HG03439 (cell line): Measurements from ENCODE around the gene DPM2.

Source experiments
- ATAC-seq: cut with Tn5 transposase; IDR thresholded peaks from one replicate; pipeline ENCODE4 v1.9.1; 2021; ENCODE audit warnings: mild to moderate bottlenecking, moderate library complexity; ENCODE audit not compliant: unreplicated experiment

DPM2 gene

DNA sequence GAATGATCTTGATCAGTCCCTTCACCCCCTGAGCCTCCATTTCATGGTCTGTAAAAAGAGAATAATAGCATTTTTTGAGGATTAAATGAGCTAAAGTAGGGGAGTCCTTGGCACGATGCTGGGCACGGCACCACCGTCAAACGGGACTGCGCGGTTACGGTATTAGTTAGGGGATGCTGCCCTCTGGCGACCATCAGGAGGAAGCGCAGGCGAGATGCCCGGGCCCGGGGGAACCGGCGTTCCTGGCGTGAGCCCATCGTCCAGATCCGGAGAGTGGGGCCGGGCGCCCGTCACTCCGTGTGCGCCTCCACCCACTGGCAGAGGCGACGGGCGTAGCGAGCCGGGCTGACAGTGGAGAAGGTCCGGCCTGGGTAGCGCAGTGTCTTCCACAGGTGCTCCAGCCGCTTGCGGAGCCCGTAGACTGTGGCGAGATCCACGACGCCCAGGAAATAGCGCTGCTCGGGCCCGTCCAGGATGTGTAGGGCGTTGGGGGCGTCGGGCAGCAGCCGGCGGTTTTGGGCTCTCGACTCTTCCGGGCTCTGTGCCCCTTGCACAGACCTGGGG lies 16.0 kb downstream of the DPM2 start:
- peak; percentile 29 for ATAC-seq

DNA sequence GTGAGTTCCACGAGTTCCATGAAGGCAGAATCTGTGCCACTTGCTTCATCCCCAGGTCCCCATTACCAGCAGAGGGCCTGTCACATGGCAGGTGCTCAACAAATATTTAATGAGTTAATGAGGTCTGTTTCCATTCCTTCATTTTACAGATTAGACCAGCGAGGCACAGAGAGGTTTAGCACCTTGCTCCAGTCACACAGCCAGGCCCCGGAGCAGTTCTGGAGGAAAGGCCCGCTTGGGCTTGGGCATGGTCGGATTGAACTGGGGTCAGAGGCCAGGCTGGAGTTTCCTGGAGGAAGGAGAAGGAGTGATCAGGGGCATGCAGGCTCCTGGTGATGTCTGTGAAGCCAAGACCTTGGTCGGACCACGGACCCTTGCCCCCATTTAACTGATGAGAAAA lies 16.9 kb downstream of the DPM2 start:
- ATAC-seq: no peak

DNA sequence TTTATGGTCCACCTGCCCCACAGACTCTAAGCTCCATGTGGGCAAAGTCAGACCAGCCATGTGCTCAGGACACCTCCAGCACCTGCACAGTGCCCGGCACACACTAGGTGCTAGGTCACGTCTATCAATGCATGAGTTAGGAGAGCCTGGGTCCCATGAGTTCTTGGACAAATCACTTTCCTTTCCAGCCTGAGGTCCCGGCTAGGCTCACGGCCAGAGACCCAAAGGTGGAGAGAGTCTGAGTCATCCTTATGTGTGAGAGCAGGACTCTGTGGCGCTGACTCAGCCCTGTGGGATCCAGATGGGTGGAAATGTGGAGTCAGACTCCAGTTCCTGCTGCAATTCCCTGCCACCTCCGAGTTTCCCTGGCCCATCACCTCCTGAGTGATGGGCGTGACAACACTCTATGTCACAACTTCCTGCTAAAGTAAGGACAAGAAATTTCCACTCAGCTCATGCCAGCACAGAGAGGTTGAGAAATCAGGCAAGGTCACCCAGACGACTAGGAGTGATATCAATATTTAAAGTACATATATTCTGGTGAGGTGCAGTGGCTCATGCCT lies 18.3 kb downstream of the DPM2 start:
- no peak for ATAC-seq

DNA sequence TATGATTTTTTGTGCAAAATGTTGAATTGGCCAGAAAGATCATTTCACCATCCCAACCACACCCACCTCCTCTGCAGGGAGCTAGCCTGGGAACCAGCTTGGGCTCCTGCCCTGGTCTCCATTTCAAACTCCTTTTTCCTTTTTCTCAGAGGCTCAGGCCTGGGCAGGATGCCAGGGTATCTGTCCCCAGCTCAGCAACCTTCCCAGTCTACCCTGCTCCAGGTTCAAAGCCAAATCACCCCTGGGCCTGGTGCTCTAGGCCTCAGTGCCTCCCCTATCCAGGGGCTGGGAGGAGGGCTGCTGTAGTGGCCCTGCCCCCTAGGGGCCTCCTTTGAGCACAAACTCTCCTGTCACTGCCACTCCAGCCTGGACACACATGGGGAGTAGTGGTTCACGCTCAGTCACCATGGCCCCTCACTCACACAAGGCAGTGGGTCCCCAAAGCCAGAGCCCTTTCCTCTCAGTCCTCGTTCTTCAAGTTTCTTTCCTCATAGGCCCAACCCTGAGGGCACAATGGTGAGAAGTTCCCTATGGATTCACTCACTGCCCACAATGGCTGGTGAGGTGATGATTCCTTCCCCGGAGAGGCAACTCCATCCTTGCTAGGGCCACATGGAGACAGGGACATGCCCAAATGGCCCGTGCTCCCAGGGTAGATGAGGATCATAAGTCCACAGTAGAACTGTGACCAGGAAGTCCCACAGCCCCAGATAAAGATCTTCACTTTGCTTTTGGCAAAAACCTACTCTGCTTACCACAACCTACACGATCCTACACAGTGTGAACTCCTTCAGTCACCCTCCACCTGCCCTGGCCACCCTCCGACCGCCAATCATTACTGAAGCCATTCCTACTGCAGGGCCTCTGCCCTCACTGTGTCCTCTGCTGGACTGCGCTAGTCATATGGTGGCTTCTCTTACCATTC lies 19.2 kb downstream of the DPM2 start:
- ATAC-seq: no peak

DNA sequence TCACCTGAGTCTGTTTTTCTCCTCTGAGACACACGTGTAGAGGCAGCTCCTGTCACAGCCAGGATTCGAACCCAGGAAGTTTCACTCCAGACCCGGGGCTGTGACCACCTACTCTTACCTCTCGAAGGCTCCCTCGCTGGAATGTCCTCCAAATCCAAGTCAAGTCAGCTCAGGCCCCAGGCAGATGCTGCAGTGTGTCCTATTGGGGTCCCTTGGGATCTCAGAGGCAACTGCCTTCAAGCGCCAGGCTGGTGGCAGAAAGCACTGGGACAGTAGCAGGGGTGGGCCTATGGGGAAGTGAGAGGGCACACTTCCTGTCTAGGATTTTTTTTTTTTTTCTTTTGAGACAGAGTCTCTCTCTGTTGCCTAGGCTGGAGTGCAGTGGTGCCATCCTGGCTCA lies 20.1 kb downstream of the DPM2 start:
- ATAC-seq: no peak

DNA sequence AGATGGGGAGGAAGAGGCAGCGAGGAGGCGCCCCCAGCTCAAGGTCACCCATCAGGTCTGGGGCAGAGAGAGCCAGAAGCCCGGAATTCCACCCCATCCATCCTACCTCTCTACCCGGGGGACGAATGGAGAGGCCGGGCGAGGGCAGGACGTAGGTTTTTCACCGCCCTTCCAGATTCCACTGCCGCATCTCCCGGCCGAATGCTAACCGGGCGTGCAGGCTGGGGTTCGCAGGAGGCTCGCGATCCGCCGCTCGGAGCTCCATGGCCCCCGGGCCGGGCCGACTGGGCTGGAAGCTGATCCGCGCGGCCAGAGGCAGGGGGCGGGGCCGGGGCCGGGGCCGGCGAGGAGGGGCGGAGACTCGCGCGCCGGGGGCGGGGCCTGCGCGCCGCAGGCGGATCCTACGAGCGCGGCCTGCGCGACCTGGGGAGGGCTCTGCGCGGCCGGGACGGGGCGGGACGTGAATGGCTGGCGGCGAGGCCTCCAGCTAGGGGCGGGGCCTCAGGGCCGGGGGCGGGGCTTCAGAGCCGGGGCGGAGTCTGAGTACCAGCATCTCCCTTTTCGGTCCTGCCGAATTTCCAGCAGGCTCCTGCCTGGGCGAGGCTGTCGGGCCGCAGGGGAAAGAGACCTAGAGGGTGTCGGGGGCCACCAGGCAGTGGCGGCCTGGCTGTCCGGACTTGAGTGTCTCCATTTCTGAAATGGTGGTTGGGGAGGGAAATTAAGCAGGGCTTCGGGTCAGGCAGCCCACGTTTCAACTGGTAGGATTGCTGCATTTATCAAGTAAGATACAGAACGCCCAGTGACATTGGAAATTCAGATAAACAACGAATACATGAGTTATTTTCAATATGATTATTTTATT lies 20.7 kb downstream of the DPM2 start, which contains the start of gene ST6GALNAC4:
Gene ST6GALNAC4 (minus strand): TSS at position 322 of the 862 bp plus-strand sequence. CDS start 622 bp downstream, outside the sequence.
- ATAC-seq: peak; percentile 55

DNA sequence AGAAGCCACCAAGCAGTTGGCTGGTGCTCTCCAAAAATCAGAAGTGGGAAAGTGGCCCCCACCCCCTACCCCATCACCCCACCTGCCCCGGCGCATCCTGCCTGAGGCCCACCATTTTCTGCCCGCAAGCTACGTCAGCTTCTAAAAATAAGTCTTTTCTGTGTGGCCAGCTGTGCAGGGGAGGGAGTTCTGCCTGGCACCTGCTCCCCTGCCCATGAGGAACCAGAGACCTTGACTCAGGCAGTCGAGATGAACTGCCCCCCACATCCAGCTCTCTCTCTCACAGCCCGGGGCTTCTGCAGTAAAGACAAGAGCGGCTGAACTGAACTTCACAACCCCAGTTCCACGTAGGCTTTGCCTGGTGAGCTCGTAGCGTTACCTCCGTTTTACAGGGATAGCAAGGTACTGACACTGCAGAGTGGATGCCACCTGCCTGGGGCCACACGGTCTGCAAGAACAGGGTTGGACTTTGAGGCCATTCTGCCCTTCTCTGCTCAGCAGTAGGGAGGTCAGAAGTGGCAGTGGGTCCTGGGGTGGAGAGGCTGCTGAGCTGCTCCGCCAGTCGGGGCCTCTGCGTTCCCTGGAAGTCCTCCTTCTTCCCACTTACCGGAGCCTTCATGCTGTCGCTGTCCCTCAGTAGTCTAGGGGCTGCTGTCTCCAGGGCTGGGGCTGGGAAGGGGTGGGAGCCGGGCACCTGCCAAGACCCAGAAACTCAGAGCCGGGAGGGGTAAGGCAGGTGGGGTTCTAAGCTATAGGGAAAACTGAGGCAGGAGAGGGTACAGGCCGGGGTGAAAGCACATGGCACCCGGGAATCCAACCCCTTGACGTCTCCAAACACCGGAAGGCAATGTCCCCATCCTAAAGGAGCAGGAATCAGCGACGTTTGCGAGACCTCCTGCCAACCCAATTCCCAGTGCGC lies 21.6 kb downstream of the DPM2 start:
- ATAC-seq: no peak

DNA sequence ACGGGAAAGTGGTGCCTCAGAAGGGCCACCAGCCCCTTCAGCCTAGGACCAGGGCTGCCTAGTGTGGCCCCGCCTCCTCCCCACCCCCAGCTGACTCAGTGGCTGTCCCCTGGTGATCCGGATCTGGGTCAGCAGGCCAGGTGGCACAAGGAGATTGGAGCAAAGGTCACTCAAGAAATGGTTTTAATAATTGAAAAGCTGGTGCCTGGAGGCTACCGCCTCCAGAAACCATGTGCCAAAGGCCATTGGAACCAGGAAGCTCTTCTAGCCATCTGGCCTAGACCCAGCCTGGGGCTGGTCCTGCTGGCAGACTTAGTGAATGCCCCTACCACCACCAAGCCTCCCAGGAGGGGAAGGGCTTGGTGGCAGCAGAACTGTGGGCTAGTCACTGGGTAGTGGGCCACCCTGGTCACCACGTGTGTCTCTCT lies 22.3 kb downstream of the DPM2 start:
- no peak for ATAC-seq

DNA sequence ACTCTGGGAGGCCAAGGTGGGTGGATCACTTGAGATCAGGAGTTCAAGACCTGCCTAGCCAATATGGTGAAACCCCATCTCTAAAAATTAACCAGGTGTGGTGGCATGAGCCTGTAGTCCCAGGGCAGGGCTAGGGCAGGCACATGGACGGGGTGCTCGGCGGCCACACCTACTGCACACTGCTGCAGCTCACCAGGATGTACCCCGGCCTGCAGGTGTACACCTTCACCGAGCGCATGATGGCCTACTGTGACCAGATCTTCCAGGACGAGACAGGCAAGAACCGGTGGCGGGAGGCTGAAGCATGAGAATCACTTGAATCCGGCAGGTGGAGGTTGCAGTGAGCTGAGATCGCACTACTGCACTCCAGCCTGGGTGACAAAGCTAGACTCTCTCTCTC lies 24.0 kb downstream of the DPM2 start:
- no peak for ATAC-seq

DNA sequence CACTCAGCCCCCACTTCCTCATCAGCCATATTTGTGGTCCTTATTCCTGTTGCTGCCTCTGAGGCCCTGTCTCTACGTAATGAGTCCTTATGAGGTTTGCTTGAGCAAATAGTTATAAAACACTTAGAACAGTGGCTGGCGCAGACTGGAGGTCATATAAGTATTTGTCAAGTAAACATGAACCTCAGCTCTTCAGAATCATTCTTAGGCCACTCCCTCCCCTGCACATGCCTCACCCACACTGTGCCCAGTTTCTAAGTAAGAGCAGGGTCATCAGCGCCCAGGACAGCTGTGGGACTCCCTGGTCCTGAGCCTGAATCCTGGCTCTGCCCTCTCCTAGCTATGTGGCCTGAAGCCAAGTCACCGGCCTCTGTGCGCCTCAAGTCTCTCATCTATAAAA lies 24.8 kb downstream of the DPM2 start:
- ATAC-seq: no peak

DNA sequence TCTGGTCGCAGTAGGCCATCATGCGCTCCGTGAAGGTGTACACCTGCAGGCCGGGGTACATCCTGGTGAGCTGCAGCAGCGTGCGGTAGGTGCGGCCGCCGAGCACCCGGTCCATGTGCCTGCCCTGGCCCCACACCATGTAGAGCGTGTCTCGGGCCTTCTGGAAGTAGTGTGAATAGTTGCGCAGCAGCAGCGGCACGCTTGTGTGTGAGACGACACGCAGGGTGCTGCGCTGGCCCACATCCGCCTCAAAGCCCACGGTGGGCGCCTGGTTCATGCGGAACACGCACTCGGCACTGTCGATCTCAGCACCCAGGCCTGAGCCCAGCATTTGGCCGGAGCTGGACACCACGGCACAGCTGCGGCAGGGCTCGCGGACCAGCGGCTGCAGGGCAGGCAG lies 25.4 kb downstream of the DPM2 start:
- ATAC-seq: no peak

DNA sequence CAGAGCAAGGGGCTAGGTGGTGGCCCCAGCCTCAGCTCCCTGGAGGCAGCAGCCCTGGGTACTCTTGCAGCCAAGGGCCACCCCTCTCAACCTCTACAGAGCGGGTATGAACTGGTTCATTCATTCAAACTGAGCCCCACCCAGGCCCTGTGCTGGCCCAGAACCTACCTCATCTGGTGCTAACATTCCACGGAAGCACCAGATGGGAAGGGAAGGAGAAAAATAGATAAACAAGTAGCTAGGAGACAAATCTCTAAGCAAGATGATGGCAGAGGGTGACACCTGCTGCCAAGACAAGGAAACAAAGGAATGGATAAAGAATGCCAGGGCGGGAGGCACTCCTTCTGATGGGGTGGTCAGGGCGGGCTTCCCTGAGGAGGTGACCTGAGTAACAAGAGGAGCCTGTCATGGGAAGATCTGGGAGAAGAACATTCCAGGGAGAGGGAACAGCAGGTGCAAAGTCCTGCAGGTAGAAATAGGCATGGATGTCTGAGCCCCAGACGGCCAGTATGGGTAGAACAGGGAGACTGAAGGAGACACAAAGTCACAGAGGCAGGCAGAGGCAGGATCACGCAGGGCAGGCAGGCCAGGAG lies 26.9 kb downstream of the DPM2 start:
- no peak for ATAC-seq

DNA sequence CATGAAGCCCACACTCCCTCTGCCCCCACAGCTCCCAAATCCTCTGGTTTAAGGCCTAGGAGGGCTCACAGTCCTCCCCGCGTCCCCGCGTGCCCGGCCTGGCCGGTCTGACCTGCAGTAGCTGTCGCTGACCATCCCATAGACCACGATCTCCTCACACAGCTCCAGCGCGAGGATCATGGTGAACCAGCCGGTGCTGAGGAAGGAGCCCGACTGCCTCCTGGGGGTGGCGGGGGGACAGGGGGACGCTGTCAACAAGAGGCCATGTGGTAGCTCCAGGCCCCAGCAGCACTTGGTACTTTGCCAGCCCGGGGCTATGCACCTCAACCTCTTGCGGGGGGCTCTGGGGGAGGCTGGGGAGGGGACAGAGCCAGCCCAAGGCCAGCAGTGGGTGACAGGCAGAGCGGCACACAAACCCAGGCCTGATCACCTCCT lies 27.8 kb downstream of the DPM2 start:
- ATAC-seq: no peak

DNA sequence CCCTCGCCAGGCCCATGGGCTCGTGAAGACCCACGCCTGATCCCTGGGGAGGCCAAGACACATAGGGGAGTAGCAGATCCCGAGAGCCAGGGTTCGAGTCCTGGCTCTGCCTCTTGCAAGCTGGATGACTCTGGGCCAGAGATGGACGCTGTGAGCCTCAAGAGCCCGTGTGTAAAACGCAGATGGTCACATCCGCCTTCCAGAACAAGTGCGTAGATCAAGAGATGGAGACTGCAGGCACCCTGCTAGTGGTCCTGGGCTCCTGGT lies 29.1 kb downstream of the DPM2 start:
- no peak for ATAC-seq

DNA sequence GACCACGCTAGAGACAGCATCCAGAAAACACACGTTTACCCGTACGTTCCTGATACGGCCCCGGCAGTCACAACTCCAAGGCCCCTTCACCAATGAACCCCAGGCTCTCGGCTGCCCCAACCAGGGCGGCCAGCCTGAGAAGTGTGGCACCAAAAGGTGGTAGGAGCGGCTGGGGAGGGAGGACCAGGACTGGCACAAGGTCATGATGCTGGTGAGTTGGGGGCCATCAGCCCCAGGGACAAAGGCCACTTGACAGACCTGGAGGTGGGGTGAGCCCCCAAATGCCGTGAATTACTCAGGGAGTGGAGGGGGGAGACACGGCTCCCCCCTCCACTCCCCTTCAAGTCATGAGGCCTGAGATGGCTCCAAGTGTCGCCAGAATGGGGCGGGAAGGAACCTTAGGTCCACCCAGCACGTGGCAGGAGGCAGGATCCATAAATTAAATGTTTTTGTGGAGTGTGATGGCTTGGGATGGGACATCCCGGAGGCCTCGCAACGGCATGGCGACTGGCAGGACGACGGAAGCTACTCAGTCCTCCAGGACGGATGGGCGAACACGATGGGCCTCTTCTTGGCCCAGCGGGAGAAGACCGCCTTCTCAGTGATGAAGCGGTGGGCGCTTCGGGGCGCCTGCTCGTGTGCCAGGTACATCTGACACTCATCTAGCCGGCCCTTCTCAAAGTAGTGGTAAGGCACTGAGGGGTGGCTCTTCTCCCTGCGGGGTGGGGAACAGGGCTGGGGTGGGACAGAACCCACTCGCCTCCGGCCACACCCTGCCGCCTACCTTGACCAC lies 29.6 kb downstream of the DPM2 start:
- no peak for ATAC-seq

DNA sequence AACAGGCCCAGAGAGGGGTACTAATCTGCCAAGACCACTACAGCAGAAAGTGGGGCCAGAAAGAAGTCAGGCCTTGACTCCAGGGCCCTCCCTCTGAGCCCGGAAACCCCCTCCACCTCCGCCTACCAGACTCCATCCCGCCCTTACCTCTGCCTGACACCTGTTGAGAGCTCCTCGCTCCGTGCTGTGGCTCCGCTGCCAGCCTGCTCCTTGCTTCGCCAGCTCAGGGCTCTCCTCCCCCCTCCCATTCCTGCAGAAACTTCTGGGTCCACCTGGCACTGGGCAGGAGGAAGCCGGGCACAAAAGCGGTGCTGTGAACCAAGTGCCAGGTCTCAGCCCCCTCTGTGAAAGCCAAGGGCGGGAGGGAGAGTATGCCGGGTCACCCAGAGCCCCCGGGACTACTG lies 31.9 kb downstream of the DPM2 start:
- ATAC-seq: no peak

DNA sequence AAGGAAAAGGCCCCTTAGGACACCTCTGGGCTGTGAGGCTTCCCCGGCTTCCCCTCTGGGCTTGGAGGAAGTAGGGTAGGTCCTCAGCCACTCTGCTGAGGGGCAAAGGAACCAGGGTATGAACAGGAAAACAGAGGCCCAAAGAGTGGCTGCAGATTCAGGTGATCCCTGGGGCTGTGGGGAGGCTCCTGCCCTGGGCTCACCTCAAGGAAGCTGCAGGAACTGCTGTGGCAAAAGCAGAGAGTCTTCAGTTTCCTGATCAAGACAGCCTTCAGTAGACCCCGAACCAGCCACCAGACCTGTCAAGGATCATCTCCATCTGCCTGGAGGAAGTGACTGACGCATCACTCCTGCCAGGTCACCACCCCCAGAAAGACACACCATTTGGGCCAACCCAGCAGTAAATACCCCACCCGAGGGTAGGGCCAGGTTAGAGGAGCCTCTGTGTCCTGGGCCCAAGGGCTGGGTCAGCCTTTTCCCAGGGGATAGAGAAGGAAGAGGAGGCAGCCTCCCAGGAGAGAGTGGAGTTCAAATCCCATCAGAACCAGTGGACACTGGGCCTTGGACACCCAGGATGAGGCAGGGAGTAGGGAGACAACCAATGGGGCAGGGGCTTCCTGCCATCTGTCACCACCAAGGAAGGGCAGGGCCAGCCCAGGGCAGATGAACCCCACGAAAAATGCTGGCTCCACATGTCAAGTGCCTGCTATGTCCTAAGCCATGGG lies 32.5 kb downstream of the DPM2 start:
- ATAC-seq: no peak

DNA sequence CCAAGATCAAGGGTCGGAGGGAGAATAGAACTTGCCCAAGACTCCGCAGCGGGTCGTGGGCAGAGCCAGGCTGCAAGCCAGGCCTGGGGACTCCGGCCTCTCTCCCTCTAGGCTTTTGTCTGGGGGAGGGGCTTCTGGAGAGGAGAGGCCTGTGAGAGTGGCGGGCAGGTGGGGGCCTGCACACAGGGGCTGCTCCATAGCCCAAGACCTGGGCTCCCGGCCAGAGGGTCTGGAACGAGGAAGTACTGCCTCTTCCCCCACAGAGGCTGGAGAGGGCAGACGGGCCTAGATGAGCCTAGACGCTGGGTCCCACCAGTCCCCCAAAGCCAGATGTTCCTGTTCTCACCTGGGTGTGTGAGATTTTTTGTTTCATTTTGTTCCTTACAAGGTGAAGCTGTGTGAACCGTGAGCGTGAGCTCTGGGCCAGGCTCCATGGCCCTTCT lies 33.1 kb downstream of the DPM2 start:
- no peak for ATAC-seq
